GM12873 (cell line): ENCODE results near the gene SPEM1.

Source experiments
- TF ChIP-seq, protein P1 (sequence below): IDR thresholded peaks from 2 replicates; pipeline ENCODE4 v1.5.1; 2012; ENCODE audit warnings: low read depth, mild to moderate bottlenecking, moderate library complexity, low read length, control low read depth; ENCODE audit not compliant: insufficient read depth; ENCODE audit errors: missing control alignments

The SPEM1 gene

DNA sequence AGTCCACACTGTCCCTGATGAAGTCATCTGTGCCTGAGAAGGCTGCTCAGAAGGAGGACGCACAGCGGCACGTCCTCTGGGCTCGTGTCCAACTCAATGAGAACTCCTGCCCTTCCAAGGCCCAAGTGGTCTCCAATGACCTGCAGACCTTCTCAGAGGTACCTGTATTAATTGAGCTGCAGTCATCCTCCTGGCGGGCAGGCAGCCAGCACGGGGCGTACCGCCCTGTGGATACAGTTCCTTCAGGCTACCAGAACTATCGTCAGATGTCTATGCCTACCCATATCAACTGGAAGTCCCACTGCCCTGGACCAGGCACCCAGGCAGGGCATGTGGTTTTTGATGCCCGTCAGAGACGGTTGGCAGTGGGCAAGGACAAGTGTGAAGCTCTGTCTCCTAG is 12.2 kb downstream of the SPEM1 start:
- TF ChIP-seq, protein P1, sequence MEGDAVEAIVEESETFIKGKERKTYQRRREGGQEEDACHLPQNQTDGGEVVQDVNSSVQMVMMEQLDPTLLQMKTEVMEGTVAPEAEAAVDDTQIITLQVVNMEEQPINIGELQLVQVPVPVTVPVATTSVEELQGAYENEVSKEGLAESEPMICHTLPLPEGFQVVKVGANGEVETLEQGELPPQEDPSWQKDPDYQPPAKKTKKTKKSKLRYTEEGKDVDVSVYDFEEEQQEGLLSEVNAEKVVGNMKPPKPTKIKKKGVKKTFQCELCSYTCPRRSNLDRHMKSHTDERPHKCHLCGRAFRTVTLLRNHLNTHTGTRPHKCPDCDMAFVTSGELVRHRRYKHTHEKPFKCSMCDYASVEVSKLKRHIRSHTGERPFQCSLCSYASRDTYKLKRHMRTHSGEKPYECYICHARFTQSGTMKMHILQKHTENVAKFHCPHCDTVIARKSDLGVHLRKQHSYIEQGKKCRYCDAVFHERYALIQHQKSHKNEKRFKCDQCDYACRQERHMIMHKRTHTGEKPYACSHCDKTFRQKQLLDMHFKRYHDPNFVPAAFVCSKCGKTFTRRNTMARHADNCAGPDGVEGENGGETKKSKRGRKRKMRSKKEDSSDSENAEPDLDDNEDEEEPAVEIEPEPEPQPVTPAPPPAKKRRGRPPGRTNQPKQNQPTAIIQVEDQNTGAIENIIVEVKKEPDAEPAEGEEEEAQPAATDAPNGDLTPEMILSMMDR, result no peak

DNA sequence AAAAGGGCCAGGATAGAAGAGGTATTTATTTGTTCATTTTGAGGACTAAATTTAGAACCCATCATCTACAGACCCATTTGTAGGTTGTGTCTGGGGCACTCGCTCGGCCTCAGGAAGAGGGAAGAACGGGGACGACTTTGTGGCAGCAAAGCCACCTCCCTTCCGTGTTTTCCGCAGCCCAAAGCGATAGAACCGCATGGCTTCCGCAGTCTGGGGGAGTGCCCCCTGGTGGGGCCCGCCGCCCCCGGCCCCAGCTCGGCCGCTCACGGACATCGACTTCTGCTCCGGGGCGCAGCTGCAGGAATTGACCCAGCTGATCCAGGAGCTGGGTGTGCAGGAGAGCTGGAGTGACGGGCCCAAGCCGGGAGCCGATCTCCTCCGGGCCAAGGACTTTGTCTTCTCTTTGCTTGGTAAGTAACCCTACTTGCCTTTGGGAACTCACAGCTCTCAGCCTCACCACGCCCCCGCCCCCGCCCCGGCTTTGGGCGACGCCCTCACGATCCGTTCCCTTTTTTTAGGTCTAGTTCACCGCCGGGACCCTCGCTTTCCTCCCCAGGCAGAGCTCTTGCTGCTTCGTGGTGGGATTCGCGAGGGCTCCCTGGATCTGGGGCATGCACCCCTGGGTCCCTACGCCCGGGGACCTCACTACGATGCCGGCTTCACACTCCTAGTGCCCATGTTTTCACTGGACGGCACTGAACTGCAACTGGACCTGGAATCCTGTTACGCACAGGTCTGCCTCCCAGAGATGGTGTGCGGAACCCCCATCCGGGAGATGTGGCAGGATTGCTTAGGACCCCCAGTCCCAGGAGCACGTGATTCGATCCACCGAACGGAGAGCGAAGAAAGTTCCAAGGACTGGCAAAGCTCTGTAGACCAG is 15.8 kb downstream of the SPEM1 start:
- TF ChIP-seq, protein P1, result peak; percentile 52

DNA sequence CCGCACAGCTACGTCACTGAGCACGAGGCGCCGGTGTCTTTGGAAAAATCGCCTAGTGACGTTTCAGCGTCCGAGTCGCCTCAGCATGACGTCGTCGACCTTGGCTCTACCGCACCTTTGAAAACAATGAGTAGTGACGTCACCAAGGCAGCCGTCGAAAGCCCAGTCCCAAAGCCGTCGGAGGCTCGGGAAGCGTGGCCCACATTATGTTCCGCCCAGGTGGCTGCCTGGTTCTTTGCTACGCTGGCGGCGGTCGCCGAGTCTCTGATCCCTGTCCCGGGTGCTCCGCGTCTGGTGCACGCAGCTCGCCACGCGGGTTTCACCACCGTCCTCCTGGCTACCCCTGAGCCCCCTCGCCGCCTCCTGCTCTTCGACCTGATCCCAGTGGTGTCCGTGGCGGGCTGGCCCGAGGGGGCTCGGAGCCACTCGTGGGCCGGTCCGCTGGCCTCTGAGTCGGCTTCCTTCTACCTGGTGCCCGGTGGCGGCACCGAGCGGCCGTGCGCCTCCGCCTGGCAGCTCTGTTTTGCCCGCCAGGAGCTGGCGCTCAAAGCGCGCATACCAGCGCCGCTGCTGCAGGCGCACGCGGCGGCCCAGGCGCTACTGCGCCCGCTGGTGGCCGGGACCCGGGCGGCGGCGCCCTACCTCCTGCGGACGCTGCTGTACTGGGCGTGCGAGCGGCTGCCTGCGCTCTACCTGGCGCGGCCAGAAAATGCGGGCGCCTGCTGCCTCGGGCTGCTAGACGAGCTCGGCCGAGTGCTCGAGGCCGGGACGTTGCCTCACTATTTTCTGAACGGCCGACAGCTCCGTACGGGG is 16.6 kb downstream of the SPEM1 start:
- TF ChIP-seq, protein P1, result peak; percentile 73

DNA sequence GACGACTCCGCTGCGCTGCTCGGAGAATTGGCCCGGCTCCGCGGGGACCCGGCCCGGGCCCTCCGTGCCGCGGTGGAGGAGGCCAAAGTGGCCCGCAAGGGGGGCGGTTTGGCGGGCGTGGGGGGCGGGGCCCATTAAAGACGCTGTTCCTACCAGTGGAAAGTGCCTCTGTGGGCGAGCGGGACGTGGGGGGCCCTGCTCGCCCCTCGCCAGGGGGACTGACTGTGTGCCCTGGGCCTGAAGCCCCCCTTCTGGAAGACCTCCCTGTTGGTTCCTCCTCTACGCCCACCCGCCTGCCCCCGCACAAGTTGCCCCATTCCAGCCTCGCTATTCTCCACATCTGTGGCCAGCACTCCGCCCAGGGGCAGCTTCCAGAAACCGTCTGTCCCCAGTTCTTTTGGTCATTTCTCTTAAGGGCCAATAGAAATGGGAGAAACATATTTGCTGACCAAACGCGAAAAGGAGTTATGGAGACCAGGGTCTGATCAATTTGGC is 17.3 kb downstream of the SPEM1 start:
- TF ChIP-seq, protein P1, result no peak

DNA sequence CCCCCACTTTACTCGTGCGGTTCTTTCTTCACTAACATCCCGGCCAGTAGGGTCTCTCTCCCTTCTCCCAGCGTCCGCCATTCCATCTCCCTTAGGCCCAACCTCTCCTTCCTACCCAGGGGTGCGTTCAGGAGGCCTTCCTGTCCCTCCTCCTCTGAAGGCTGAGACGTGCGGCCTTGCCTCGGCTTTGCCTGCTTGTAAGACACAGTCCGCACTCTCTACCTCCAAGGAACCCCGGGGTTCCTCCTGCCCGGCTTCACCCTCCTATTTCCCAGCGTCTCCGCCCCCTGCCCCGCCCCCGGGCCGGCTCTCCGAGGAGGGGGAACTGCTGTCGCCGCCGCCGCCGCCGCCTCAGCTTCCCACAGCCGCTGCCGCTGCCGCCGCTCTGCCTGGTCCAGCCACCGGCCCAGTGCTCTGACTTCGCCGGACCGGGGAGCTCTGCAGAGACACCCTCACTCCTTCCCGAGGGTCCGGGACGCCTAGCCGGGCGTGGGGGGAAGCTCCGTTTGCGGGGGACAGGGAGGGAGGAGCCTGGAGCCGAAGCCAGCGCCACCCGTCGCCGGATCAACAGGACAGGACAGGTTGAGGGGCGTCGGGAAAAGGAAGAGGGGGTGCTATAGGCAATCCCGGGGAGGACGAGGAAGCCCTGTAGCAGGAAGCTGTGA is 18.0 kb downstream of the SPEM1 start:
- TF ChIP-seq, protein P1, result no peak

DNA sequence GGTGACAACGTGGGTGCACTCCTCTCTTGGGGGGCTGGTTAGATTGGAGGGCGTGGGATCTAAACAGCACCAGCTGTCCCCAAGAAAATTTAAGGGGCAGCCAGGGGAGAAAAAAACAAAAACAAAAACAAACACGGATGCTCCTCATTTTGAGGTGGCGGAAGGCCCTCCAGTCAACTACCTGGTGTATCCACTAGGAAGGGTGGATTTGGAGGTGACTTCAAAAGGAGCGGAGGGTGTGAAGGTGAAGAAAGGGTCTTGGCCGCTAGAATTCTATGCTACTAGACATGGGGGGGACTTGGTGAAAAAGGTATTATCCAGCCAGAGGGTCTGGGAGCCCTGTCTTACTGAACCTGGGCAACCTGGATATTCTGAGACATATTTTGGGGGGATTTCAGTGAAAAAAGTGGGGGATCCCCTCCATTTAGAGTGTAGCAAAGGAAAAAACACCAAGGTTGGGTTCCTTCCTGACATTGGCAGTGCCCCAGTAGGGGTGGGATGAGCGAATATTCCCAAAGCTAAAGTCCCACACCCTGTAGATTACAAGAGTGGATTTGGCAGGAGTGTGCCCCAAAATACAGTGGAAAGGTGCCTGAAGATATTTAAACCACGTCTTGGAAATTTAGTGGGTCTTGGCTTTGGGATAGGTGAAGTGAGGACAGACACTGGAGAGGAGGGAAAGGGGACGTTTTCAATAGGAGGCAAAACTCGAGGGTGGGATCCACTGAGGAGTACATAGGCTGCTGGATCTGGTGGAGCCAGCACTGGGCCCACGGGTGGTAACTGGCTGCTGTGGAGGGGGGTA is 18.7 kb downstream of the SPEM1 start:
- TF ChIP-seq, protein P1, result no peak
